HEK293 (cell line): ENCODE data around the gene EYA2.

Experiments
- CTCF ChIA-PET: fragments of 350-600 bp; formaldehyde crosslinking; extraction: SDS; loops from one replicate; lab custom pipeline; 2021; ENCODE audit warnings: antibody characterized with exemption; lab: Yijun Ruan, JAX
- POLR2A ChIA-PET: fragments of 300-600 bp; formaldehyde crosslinking; extraction: SDS; loops from one replicate; lab custom pipeline; 2020; ENCODE audit warnings: antibody characterized with exemption, inconsistent platforms; lab: Yijun Ruan, JAX
- H3K27ac ChIP-seq: fragments of 200-500 bp; sonication (Bioruptor generic); 2 replicates; pipeline ENCODE4 v1.5.1; 2014; ENCODE audit warnings: low read depth, low read length, control low read depth, inconsistent platforms; ENCODE audit errors: extremely low read depth
- H3K36me3 ChIP-seq, 2 experiments: fragments of 200-500 bp in 1 of 2; sonication (Bioruptor generic) in 1 of 2; 1 replicate in 1 of 2; 2 replicates in 1 of 2; pipeline ENCODE4 v1.5.1; 2014 to 2017; ENCODE audit warnings: inconsistent platforms in 2 of 2, low read length in 2 of 2; ENCODE audit not compliant: control insufficient read depth in 2 of 2, insufficient read depth in 1 of 2
- H3K4me1 ChIP-seq: fragments of 200-500 bp; sonication (Bioruptor generic); 2 replicates; pipeline ENCODE4 v1.5.1; 2014; ENCODE audit warnings: mild to moderate bottlenecking, low read length, inconsistent platforms; ENCODE audit not compliant: control insufficient read depth, insufficient read depth
- H3K4me3 ChIP-seq: 2 replicates; pipeline ENCODE4 v1.5.1; 2011; ENCODE audit warnings: low read depth, mild to moderate bottlenecking, control low read depth, low read length, moderate library complexity
- H3K9me3 ChIP-seq: fragments of 200-500 bp; sonication (Bioruptor generic); 2 replicates; pipeline ENCODE4 v1.5.1; 2014; ENCODE audit warnings: low read depth, low read length, inconsistent platforms; ENCODE audit not compliant: control insufficient read depth, insufficient read depth
- FEZF1 ChIP-seq: fragments of 450-650 bp; formaldehyde crosslinking; IDR thresholded peaks from 2 replicates; pipeline ENCODE4 v1.5.1; 2016; ENCODE audit warnings: missing biosample characterization, missing genetic modification characterization
- KLF17 ChIP-seq: fragments of 450-650 bp; formaldehyde crosslinking; IDR thresholded peaks from 2 replicates; pipeline ENCODE4 v1.5.1; 2016; ENCODE audit warnings: missing biosample characterization, missing genetic modification characterization
- PRDM1 ChIP-seq: fragments of 450-650 bp; formaldehyde crosslinking; IDR thresholded peaks from 2 replicates; pipeline ENCODE4; 2016; ENCODE audit warnings: missing biosample characterization, missing genetic modification characterization
- PRDM2 ChIP-seq: fragments of 450-650 bp; formaldehyde crosslinking; IDR thresholded peaks from 2 replicates; pipeline ENCODE4 v1.5.1; 2016; ENCODE audit warnings: missing biosample characterization, missing genetic modification characterization, borderline replicate concordance
- SCRT1 ChIP-seq: fragments of 450-650 bp; formaldehyde crosslinking; IDR thresholded peaks from 2 replicates; pipeline ENCODE4 v1.5.1; 2016; ENCODE audit warnings: missing biosample characterization, missing genetic modification characterization, borderline replicate concordance
- SP2 ChIP-seq: fragments of 450-650 bp; formaldehyde crosslinking; IDR thresholded peaks from 2 replicates; pipeline ENCODE4 v1.5.1; 2016; ENCODE audit warnings: missing biosample characterization, missing genetic modification characterization
- YY1 ChIP-seq: fragments of 450-650 bp; formaldehyde crosslinking; IDR thresholded peaks from 2 replicates; pipeline ENCODE4 v1.5.1; 2018; ENCODE audit warnings: missing biosample characterization, missing genetic modification characterization
- YY2 ChIP-seq: fragments of 450-650 bp; formaldehyde crosslinking; IDR thresholded peaks from 2 replicates; pipeline ENCODE4 v1.5.1; 2016; ENCODE audit warnings: missing biosample characterization, missing genetic modification characterization
- ZNF132 ChIP-seq: fragments of 450-650 bp; formaldehyde crosslinking; IDR thresholded peaks from 2 replicates; pipeline ENCODE4 v1.5.1; 2017; ENCODE audit warnings: missing biosample characterization, missing genetic modification characterization, borderline replicate concordance
- ZNF146 ChIP-seq: fragments of 450-650 bp; formaldehyde crosslinking; IDR thresholded peaks from 2 replicates; pipeline ENCODE4 v1.5.1; 2016; ENCODE audit warnings: missing biosample characterization, missing genetic modification characterization
- ZNF157 ChIP-seq: fragments of 450-650 bp; formaldehyde crosslinking; IDR thresholded peaks from 2 replicates; pipeline ENCODE4 v1.5.1; 2016; ENCODE audit warnings: missing biosample characterization, missing genetic modification characterization
- ZNF202 ChIP-seq: fragments of 450-650 bp; formaldehyde crosslinking; IDR thresholded peaks from 2 replicates; pipeline ENCODE4 v1.5.1; 2016; ENCODE audit warnings: missing biosample characterization, missing genetic modification characterization, borderline replicate concordance
- ZNF26 ChIP-seq: fragments of 450-650 bp; formaldehyde crosslinking; IDR thresholded peaks from 2 replicates; pipeline ENCODE4 v1.5.1; 2016; ENCODE audit warnings: missing biosample characterization, missing genetic modification characterization
- ZNF350 ChIP-seq: fragments of 450-650 bp; formaldehyde crosslinking; IDR thresholded peaks from 2 replicates; pipeline ENCODE4 v1.5.0; 2017; ENCODE audit warnings: missing biosample characterization, mild to moderate bottlenecking, missing genetic modification characterization
- ZNF510 ChIP-seq: fragments of 450-650 bp; formaldehyde crosslinking; IDR thresholded peaks from 2 replicates; pipeline ENCODE4 v1.5.1; 2018; ENCODE audit warnings: mild to moderate bottlenecking, missing genetic modification characterization, missing biosample characterization; ENCODE audit not compliant: insufficient replicate concordance
- ZNF629 ChIP-seq: fragments of 450-650 bp; formaldehyde crosslinking; IDR thresholded peaks from 2 replicates; pipeline ENCODE4 v1.5.1; 2017; ENCODE audit warnings: missing biosample characterization, missing genetic modification characterization
- ZNF658 ChIP-seq: fragments of 450-650 bp; formaldehyde crosslinking; IDR thresholded peaks from 2 replicates; pipeline ENCODE4; 2016; ENCODE audit warnings: missing biosample characterization, missing genetic modification characterization
- ZNF792 ChIP-seq: fragments of 450-650 bp; formaldehyde crosslinking; IDR thresholded peaks from 2 replicates; pipeline ENCODE4 v1.5.1; 2016; ENCODE audit warnings: missing biosample characterization, missing genetic modification characterization
- TF ChIP-seq, protein P1 (sequence below): fragments of 450-650 bp; formaldehyde crosslinking; IDR thresholded peaks from 2 replicates; pipeline ENCODE4 v1.5.1; 2016; ENCODE audit warnings: missing biosample characterization, missing genetic modification characterization
- TF ChIP-seq, protein P2 (sequence below): fragments of 450-650 bp; formaldehyde crosslinking; IDR thresholded peaks from 2 replicates; pipeline ENCODE4 v1.5.1; 2016; ENCODE audit warnings: missing biosample characterization, missing genetic modification characterization, borderline replicate concordance

EYA2 gene

GRCh38 chr20:47062226-47062890, 167.7 kb downstream of the EYA2 start:
- ChIA-PET CTCF (interaction anchor here (0.7 kb wide), 2 partner anchors 7 to 238 kb away, joined by 4 to 5 read pairs; no protein-coding TSS in a partner anchor), POLR2A (no interaction called here)
- no peaks in the 10 kb centered on the region for H3K36me3 ChIP-seq
- H3K4me1 ChIP-seq, result no peaks in the 10 kb centered on the region
- no peaks in the 10 kb centered on the region for H3K9me3 ChIP-seq
- TF ChIP-seq ZNF792 (tag by site-specific recombination), result no peak
- TF ChIP-seq KLF17 (tag by site-specific recombination), result no peak
- no peak for TF ChIP-seq ZNF510 (tag by site-specific recombination)
- TF ChIP-seq ZNF146 (tag by site-specific recombination), result no peak
- no peak for TF ChIP-seq PRDM2 (tag by site-specific recombination)
- TF ChIP-seq ZNF26 (tag by site-specific recombination), result no peak
- TF ChIP-seq ZNF350, result no peak
- TF ChIP-seq ZNF157 (tag by site-specific recombination), result no peak
- TF ChIP-seq, protein P1, sequence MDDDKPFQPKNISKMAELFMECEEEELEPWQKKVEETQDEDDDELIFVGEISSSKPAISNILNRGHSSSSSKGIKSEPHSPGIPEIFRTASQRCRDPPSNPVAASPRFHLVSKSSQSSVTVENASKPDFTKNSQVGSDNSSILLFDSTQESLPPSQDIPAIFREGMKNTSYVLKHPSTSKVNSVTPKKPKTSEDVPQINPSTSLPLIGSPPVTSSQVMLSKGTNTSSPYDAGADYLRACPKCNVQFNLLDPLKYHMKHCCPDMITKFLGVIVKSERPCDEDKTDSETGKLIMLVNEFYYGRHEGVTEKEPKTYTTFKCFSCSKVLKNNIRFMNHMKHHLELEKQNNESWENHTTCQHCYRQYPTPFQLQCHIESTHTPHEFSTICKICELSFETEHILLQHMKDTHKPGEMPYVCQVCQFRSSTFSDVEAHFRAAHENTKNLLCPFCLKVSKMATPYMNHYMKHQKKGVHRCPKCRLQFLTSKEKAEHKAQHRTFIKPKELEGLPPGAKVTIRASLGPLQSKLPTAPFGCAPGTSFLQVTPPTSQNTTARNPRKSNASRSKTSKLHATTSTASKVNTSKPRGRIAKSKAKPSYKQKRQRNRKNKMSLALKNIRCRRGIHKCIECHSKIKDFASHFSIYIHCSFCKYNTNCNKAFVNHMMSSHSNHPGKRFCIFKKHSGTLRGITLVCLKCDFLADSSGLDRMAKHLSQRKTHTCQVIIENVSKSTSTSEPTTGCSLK (tag by site-specific recombination), result no peak
- TF ChIP-seq ZNF132 (tag by site-specific recombination), result no peak
- TF ChIP-seq, all 188 proteins: peak for 0
- no peak overlapping the region for H3K27ac ChIP-seq
- no peak overlapping the region for H3K4me3 ChIP-seq

GRCh38 chr20:47063407-47063806, 168.8 kb downstream of the EYA2 start:
- POLR2A ChIA-PET, result no interaction called here
- CTCF ChIA-PET, result interaction anchor here (0.6 to 0.7 kb wide), 3 partner anchors 8 to 307 kb away, joined by 4 to 5 read pairs (median 4); no protein-coding TSS in a partner anchor
- H3K36me3 ChIP-seq, result no peaks in the 10 kb centered on the region
- no peak overlapping the region for H3K4me3 ChIP-seq
- no peak overlapping the region for H3K27ac ChIP-seq
- no peaks in the 10 kb centered on the region for H3K4me1 ChIP-seq
- no peaks in the 10 kb centered on the region for H3K9me3 ChIP-seq
- TF ChIP-seq YY1 (tag by site-specific recombination), result no peak
- no peak for TF ChIP-seq SP2 (tag by site-specific recombination)
- TF ChIP-seq ZNF658, result no peak
- TF ChIP-seq ZNF629 (tag by site-specific recombination), result no peak
- no peak for TF ChIP-seq ZNF202
- no peak for TF ChIP-seq YY2 (tag by site-specific recombination)
- TF ChIP-seq, protein P2, sequence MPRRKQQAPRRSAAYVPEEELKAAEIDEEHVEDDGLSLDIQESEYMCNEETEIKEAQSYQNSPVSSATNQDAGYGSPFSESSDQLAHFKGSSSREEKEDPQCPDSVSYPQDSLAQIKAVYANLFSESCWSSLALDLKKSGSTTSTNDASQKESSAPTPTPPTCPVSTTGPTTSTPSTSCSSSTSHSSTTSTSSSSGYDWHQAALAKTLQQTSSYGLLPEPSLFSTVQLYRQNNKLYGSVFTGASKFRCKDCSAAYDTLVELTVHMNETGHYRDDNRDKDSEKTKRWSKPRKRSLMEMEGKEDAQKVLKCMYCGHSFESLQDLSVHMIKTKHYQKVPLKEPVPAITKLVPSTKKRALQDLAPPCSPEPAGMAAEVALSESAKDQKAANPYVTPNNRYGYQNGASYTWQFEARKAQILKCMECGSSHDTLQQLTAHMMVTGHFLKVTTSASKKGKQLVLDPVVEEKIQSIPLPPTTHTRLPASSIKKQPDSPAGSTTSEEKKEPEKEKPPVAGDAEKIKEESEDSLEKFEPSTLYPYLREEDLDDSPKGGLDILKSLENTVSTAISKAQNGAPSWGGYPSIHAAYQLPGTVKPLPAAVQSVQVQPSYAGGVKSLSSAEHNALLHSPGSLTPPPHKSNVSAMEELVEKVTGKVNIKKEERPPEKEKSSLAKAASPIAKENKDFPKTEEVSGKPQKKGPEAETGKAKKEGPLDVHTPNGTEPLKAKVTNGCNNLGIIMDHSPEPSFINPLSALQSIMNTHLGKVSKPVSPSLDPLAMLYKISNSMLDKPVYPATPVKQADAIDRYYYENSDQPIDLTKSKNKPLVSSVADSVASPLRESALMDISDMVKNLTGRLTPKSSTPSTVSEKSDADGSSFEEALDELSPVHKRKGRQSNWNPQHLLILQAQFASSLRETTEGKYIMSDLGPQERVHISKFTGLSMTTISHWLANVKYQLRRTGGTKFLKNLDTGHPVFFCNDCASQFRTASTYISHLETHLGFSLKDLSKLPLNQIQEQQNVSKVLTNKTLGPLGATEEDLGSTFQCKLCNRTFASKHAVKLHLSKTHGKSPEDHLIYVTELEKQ (tag by site-specific recombination), result no peak
- no peak for TF ChIP-seq PRDM1 (tag by site-specific recombination)
- TF ChIP-seq SCRT1 (tag by site-specific recombination), result no peak
- no peak for TF ChIP-seq FEZF1 (tag by site-specific recombination)
